GM19035 (cell line): Measurements from ENCODE around the gene AKR1C1.
"Not testable (repeated sequence)": the region's sequence is repeated elsewhere in the genome, so short reads cannot be mapped to it uniquely, and the experiment has no call there.

Experiments
- ATAC-seq: cut with Tn5 transposase; IDR thresholded peaks from one replicate; pipeline ENCODE4 v1.9.1; 2021; ENCODE audit not compliant: unreplicated experiment

AKR1C1 gene

GRCh38 chr10:4982764-4983226, 19.6 kb downstream of the AKR1C1 start:
- ATAC-seq: no peak

GRCh38 chr10:4983615-4984216, 20.5 kb downstream of the AKR1C1 start:
- no peak for ATAC-seq

GRCh38 chr10:4984223-4984622, 21.0 kb downstream of the AKR1C1 start:
- ATAC-seq: no peak

GRCh38 chr10:4984971-4985594, 21.9 kb downstream of the AKR1C1 start:
- ATAC-seq: no peak

GRCh38 chr10:4988000-4988641, 24.9 kb downstream of the AKR1C1 start:
- not testable (repeated sequence) for ATAC-seq

GRCh38 chr10:4990217-4990616, 27.0 kb downstream of the AKR1C1 start:
- no peak for ATAC-seq

GRCh38 chr10:4991463-4991862, 28.2 kb downstream of the AKR1C1 start:
- not testable (repeated sequence) for ATAC-seq

- ATAC-seq: not testable (repeated sequence)
Measured at GRCh38 chr10:4992564-4992963, 29.3 kb downstream of the AKR1C1 start.

GRCh38 chr10:4994260-4994659, 31.0 kb downstream of the AKR1C1 start:
- ATAC-seq: not testable (repeated sequence)

GRCh38 chr10:4998671-4999070, 35.5 kb downstream of the AKR1C1 start:
- no peak for ATAC-seq

- ATAC-seq: no peak
Measured at GRCh38 chr10:5002013-5002727, 39.0 kb downstream of the AKR1C1 start.

GRCh38 chr10:5003127-5004029, 40.2 kb downstream of the AKR1C1 start, which contains the start of gene AKR1C2:
TSS of gene AKR1C2 (minus strand) at chr10:5003857. CDS start at chr10:5003835, 22 bp downstream.
- not testable (repeated sequence) for ATAC-seq

- ATAC-seq: not testable (repeated sequence)
Measured at GRCh38 chr10:5004030-5004385, 40.8 kb downstream of the AKR1C1 start.

GRCh38 chr10:5004501-5004900, 41.3 kb downstream of the AKR1C1 start:
- not testable (repeated sequence) for ATAC-seq

- not testable (repeated sequence) for ATAC-seq
Measured at GRCh38 chr10:5008857-5009548, 45.8 kb downstream of the AKR1C1 start.

- not testable (repeated sequence) for ATAC-seq
Measured at GRCh38 chr10:5010043-5010442, 46.8 kb downstream of the AKR1C1 start.

- ATAC-seq: not testable (repeated sequence)
Measured at GRCh38 chr10:5011392-5011791, 48.2 kb downstream of the AKR1C1 start.

GRCh38 chr10:5012595-5012994, 49.4 kb downstream of the AKR1C1 start:
- no peak for ATAC-seq

GRCh38 chr10:5013385-5013784, 50.2 kb downstream of the AKR1C1 start:
- no peak for ATAC-seq
